IPS-11a (cell line): ENCODE data around the gene KCNQ1.

Experiments used
- H3K4me3 ChIP-seq: one replicate; pipeline ENCODE4 v1.5.1; 2013; ENCODE audit warnings: low read depth, low read length, control low read depth

Gene KCNQ1

GRCh38 chr11:2542406-2542805, 97.6 kb downstream of the KCNQ1 start:
- H3K4me3 ChIP-seq, result no peak overlapping the region

GRCh38 chr11:2547806-2548205, 103.0 kb downstream of the KCNQ1 start:
- no peak overlapping the region for H3K4me3 ChIP-seq

GRCh38 chr11:2548596-2548995, 103.8 kb downstream of the KCNQ1 start:
- H3K4me3 ChIP-seq, result no peak overlapping the region

- no peak overlapping the region for H3K4me3 ChIP-seq
Observed at GRCh38 chr11:2549080-2549479, 104.3 kb downstream of the KCNQ1 start.

DNA sequence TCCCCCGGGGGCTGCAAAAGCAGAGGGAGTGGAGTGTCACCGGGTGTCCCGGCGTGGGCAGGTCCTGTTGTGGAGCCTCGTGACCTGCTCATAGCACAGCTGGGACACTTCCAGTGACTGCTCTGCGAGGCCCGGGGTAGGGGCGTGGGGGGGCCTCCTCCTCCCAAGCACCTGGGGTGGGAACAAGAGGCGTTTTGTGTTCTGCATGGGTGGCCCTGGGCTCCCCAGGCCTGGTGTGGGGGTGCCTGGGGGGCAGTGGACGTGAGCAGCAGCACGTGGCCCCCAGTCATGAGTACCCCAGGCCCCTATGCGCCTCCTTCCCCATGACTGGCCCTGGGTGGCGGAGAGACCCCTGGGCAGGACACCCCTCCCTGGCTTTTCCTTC, 104.7 kb downstream of the KCNQ1 start:
- H3K4me3 ChIP-seq, result no peak overlapping the region

DNA sequence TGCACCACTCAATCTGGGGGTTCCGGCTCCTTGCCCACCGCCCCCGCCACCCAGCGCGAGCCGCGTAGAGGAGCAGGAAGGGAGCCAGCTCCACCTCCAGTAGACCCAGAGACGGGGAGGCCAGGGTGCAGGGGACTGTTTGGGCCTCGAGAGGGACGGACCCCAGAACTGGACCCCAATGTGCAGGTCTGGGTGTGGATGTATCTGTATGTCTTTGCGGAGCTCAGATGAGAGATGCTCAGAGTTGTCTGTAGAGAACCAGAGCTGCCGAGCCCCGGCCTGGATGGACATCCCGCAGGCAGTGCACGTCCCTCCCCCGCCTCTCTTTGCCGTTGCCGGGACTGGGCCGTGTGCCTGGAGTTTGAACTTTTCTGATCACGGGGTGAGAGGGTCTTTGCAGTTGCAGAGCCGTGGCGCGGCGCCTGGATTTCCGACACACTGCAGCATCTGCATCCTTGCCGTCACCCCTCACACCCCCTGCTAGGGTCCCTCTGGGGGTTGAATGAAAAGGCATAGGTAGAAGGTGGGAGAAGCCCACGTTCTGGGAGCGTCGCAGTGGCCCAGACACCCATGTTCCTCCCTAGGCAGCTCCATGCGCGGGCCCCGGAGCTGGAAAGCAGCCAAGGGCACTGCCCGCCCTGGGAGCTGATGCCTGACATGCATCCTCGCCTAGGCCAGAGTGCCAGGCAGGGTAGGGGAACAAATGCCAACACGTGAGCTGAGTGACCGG, 105.2 kb downstream of the KCNQ1 start:
- H3K4me3 ChIP-seq, result no peak overlapping the region

DNA sequence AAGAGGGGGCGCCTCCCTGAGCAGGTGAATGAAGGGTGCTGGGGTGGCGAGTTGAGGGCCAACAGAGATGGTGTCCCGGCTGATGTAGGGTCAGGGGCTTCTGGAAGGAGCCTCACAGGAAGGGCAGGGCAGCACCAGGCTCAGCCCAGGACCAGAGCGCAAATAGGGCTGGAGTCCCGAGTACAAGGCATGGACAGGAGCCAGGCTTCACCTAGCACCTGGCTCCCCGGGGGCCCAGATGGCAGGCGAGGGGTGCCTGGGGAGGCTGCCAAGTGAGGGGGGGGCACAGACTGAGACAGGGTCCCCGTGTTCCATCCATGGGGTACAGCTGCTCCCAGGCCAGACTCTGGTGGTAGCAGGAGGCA, 105.8 kb downstream of the KCNQ1 start:
- H3K4me3 ChIP-seq, result no peak overlapping the region

DNA sequence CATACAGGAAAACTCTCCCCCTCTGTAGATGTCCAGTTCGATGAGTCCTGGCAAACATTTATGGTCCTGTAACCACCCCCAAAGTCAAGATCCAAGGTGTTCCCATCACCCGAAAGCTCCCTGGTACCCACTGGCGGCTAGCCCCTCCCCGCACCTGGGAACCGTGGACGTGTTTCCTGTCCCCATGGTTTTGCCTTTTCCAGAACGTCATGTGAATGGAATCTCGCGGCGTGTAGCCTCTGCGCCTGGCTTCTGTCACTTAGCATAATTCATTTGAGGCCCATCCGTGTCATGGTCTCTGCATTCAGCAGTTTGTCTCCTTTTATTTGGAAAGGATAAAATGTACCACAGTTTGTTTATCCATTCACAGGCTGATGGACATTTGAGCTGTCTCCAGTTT, 106.3 kb downstream of the KCNQ1 start:
- no peak overlapping the region for H3K4me3 ChIP-seq

GRCh38 chr11:2552210-2552609, 107.4 kb downstream of the KCNQ1 start:
- H3K4me3 ChIP-seq, result no peak overlapping the region

- no peak overlapping the region for H3K4me3 ChIP-seq
Observed at GRCh38 chr11:2553198-2553597, 108.4 kb downstream of the KCNQ1 start.

GRCh38 chr11:2553886-2554285, 109.1 kb downstream of the KCNQ1 start:
- no peak overlapping the region for H3K4me3 ChIP-seq

DNA sequence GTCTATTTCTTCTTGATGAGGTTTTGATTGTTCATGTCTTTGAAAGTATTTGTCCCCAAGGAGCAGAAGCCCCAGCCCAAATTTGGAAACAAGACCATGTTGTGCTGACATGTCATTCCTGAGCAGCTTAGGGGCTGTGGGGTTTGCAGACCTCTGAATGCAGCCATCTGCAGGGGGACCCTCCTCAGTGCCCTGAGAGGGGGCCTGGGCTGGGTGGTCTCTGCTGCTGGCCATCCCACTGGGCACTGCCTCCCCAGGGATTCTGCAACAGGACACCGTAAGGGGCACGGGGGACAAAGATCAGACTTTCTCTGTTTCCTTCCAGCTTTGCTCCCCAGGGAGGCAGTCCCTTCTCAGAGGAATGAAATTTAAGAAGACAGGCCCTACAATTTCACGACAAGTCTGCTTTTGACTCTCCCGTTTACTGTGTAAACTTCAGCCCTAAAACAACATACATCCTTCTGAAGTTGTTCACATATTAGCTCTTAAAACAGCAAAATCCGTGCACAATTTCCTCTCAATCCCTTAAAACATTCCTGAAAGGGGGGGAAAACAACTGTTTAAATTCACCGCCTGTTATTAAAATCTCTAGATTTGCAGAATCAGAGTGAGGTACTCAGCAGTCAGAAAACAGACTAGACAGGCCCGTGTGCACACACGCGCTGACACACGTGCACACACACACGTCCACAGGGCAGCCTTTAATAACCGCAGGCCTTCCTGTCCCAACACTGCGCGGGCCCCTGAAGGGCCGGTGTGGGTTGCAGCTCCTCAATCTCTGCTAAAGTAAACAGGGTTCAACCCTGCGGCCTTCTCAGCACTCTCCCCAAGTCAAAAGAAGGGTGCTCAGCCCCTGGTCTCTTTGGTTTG, 109.8 kb downstream of the KCNQ1 start:
- no peak overlapping the region for H3K4me3 ChIP-seq

DNA sequence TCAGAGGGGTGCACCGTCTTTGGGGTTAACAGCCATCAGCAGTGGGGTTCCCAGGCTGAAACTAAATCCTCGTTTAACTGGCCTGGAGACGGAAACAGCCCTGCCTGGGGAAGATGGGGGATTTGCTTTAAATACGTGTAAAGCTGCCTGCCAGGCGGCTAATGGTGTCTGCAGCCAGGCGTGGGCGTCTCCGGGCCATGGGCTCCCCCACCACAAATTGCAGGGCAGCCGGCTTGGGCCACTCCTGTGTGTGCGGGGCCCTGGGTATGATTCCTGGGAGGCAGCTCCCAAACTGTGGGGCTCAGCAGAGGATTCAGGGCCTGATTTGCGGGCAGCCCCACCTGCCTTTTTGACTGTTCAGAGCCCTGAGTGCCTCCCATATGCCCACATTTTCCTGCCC, 110.5 kb downstream of the KCNQ1 start:
- no peak overlapping the region for H3K4me3 ChIP-seq

DNA sequence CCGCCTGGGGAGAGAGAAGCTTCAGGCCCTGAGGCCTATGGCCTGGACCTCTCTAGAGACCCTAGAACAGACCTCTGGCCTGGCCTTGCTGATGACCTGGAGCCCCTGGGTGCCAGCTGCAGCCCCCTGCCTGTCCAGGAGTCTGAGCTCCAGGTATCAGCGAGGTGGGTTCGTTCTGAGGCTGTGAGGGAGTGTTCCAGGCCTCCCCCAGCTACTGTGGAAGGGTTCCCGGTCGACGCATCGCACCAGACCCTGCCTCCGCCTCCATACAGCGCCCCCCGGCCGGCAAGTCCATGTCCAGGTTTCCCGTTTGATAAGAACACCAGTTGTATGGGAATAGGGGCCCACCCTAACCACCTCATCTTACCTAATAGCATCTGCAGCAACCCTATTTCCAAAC, 111.1 kb downstream of the KCNQ1 start:
- no peak overlapping the region for H3K4me3 ChIP-seq

DNA sequence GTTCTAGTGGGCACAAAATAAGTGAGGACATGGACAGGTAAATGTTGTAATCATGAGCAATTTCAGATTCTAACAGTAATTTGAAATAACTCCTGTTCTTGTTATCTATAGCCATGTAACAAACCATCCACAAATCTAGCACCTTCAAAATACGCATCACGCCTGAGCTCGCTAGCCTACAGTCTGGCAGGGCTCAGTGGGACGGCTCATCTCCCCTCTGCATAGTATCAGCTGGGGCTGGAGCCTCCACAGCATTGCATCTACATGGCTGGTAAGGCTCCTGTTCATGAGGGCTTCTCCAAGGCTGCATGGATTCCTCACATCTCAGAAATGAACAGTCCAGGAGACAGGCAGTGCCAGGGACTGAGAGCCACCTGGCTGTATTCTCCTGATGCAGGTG, 112.6 kb downstream of the KCNQ1 start:
- no peak overlapping the region for H3K4me3 ChIP-seq

DNA sequence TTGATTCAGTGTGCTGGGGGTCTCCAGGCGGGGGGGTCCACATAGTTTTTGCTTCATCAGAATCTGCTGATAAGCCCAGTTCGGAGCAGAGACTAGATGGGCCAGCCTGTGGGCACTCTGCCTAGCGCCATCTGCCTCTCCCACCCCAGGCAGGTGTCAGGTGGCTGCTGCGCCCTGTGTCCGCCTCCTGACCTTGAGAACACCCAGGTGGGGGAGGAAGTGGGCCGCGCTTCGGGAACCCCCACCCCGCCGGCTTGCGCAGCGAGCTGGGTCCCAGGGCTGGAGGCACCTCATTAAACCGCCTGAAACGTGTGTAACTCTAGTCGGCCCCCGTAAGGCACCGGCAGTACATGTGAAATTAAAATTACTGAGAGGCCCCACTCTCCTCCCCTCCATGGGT, 113.6 kb downstream of the KCNQ1 start:
- H3K4me3 ChIP-seq, result no peak overlapping the region

DNA sequence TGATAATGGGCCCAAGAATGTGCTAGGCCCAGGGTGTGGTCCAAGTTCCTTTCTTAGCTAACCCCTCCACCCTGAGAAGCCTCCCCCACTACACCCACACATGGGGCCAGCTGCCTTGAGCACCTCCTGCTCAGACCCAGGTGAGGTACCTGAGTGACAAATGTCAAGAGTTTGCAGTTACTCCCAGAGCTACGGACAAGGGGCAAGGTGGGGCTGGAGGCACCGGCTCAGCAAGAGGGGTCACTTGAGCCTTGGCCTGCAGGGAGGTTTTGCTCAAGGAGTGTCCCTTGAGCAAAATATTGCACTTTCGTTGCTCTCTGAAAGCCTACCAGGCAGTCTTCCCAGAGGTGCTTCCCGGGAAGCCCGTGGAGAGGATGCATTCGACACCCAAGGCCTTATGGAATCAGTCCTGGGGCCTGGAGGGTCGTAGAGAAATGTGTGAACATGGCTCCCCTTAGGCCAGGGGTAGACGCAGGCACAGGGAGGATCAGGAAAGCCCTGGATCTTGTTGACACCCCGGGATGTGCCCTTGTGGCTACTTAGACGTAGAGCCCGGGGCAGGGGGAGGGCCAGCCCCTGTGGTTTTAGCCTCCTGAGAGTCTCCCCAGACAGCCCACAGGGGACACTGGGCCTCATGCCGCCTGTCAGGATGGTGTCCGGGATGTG, 114.2 kb downstream of the KCNQ1 start:
- H3K4me3 ChIP-seq, result no peak overlapping the region

DNA sequence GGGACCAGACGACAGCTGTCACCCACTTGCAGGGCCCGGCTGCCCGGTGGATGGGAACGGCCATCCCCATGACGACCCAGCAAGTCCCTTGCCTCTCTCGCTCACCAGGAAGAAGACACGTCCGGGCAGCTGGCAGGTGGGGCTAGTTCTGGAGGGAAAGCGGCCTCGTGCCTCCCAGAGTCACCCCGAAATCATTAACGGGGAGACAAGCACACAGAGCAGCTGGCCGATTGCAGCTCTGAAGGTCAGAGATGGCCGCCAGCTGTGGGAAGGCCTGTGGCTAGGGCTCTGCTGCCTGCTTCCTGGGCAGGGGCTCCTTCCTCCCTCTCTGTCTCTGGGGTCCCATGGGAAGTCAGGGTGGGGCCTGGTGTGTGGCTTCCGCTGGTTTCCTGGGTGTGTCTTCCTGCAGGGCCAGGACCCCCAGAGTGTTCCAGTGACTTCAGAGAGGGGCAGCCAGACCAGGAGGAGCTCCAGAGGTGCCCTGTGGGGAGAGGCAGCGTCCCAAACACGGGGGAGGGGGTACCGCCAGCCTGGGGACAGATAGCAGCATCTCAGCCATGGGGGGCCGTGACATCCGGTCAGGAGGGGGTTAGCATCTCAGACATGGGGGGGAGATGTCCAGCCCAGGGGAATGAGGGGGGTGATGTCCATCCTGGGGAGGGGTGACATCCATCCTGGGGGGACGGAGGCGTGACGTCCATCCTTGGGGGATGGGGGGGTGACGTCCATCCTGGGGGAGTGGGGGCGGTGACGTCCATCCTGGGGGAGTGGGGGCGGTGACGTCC, 114.9 kb downstream of the KCNQ1 start:
- H3K4me3 ChIP-seq, result no peak overlapping the region

DNA sequence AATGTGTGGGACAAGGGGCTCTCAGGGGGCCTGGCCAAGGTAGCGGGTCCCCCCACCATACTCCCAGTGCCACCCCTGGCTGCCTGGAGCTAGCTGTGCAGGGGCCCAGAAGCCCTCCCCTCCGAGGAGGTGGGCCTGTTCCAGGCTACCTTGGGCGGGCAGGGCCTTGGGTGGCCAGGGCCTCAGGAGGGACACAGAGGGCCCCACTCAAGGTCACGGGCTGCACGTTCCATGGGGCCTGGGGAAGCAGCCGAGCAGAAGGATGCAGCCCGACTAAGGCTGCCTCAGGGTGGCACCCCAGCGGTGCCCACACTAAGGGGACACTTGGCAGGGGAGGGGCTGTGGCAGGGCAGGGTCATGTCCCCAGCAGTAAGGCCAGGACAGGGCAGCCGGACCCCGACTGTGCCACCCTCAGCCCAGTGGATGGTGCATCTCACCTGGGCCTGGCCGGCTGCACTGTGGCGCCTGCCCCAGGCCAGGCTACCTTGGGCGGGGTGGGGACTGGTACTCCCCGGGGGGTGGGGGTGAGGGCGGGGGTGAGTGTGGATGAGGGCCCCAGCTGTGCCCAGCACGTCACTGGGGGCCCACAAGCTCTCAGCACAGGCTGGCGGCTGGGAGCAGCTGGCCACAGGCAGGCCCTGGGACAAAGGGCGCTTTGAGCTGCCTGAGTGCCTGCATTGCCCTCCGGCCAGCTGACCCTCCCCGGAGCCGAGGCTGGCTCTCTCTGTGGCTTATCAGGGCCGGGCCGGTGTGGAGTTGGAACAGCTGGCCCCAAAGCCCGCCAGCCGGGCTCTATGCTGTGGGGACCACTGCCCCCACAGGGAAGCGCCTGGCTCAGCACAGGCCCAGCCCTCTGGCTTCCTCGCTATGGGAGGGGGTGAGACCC, 117.1 kb downstream of the KCNQ1 start:
- H3K4me3 ChIP-seq, result no peak overlapping the region

DNA sequence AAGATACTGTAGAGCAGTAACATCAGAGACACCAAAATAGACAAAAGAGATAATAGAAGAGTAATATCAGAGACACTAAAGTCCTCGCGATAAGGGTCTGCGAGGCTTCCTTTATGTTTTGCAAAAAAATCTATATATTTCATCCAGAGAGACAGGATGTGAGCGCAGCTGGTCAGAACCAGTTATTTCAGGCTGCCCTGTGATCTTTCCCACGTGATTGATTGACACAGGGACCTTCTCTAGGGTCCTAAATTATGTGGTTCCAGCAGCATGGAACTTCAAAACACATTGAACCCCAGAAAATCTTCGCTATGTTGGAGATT, 118.0 kb downstream of the KCNQ1 start:
- H3K4me3 ChIP-seq, result no peak overlapping the region
